ENCODE measurements around the gene GID4.

GID4 gene

DNA sequence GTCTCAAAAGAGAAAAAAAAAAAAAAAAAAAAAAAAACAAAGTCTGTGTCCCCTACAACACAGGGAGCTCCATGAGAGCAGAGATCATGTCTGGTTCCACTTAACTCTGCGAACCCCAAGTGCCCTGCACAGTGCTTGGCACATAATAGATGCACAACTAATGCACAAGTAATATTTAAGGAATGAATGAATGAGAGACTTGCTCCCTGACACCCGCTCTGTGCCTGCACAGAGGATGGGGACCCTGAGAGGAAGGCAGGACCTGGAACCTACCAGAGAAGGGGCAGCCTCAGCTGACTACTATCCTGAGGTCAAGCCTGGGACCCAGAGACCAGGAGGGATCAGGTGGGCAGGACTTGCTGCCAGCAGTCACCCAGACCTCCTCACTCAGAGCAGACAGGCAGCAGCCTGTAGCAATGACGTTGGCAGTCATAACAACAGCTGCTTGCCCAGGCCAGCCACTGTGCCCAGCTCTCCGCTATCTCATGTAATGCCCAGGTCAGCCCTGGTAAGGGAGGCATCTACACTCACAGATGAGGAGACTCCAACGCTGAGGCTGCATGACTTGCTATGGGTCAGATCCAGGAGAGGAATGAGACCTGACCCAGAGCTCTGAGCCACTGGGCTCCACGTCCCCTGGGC lies 72.2 kb downstream of the GID4 start:
- H3K4me3 ChIP-seq (ENCODE audit: low read depth, low read length): no peak overlapping the region
- DNase-seq (ENCODE audit: low read depth): no peak
- TF ChIP-seq, protein P1, sequence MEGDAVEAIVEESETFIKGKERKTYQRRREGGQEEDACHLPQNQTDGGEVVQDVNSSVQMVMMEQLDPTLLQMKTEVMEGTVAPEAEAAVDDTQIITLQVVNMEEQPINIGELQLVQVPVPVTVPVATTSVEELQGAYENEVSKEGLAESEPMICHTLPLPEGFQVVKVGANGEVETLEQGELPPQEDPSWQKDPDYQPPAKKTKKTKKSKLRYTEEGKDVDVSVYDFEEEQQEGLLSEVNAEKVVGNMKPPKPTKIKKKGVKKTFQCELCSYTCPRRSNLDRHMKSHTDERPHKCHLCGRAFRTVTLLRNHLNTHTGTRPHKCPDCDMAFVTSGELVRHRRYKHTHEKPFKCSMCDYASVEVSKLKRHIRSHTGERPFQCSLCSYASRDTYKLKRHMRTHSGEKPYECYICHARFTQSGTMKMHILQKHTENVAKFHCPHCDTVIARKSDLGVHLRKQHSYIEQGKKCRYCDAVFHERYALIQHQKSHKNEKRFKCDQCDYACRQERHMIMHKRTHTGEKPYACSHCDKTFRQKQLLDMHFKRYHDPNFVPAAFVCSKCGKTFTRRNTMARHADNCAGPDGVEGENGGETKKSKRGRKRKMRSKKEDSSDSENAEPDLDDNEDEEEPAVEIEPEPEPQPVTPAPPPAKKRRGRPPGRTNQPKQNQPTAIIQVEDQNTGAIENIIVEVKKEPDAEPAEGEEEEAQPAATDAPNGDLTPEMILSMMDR (conservative IDR thresholded peaks at IDR 0.05; ENCODE audit: low read depth, low read length): no peak

DNA sequence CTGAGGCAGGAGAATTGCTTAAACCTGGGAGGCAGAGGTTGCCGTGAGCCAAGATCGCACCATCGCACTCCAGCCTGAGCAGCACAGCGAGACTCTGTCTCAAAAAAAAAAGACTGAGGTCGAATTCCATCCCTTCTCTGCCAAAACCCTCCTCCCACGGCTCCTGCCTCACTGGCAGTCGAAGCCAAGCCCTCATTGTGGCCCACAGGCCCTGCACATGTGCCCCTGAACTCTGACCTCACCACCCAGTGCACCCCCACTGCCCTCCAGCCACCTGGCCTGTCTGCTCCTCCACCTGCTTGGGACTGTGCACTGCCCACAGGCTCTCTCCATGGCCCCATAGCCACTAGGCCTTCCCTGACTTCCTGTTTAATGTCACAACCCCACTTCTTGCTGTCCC lies 76.3 kb downstream of the GID4 start:
- DNase-seq (ENCODE audit: low read depth): no peak
- TF ChIP-seq, protein P1 (conservative IDR thresholded peaks at IDR 0.05; ENCODE audit: low read depth, low read length): no peak

DNA sequence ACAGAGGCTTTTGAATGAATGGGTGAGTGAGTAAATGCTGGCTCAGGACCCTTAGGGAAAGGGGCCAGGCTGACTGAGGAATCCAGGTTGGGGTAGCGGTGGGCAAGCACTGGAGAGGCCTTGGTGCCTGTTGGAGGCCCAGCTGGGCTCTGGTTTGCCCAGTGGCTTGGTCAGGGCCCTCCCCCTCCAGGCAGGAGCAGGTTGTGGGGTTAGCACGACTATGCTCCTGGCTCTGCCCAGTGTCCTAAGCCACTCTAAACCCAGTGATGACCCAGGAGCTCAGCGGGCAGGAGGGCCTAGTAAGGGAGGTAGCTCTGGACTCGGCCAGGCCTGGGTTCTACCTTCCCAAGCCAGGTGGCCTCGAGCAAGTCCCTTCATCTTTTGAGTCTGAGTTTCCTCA lies 76.9 kb downstream of the GID4 start:
- H3K4me3 ChIP-seq (ENCODE audit: low read depth, low read length): no peak overlapping the region
- TF ChIP-seq, protein P1 (conservative IDR thresholded peaks at IDR 0.05; ENCODE audit: low read depth, low read length): no peak
- DNase-seq (ENCODE audit: low read depth): no peak

More for the DNA sequence above, 76.3 kb downstream of the GID4 start:
- no peak overlapping the region for H3K4me3 ChIP-seq (ENCODE audit: low read depth, low read length)

DNA sequence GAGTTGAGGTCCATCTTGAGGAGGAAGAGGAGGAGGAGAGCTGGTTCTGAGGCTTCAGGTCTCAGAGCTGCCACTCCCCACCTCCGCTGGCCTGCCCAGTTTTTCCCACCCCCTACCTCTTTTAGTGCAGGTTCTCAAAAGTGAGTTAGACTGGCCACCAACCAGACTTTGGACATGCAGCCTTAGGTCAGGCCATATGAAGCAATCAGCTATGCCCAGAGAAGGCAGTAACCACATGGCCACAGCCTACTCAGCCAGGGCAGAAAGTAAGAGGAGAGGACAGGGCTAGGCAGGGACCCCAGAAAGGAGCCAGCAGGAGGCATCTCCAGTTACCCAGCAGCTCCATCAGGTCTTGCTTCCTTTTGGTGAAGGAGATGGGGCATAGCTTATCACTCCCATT lies 78.3 kb downstream of the GID4 start:
- H3K4me3 ChIP-seq (ENCODE audit: low read depth, low read length): no peak overlapping the region
- TF ChIP-seq, protein P1 (conservative IDR thresholded peaks at IDR 0.05; ENCODE audit: low read depth, low read length): no peak
- peak; percentile 7 for DNase-seq (ENCODE audit: low read depth)
